HG03039 (cell line): ENCODE measurements around the gene RSPO4.
"Not testable (repeated sequence)": the region's sequence is repeated elsewhere in the genome, so short reads cannot be mapped to it uniquely, and the experiment has no call there.

Source experiments
- ATAC-seq: cut with Tn5 transposase; IDR thresholded peaks from one replicate; pipeline ENCODE4 v1.9.1; 2021; ENCODE audit warnings: mild to moderate bottlenecking, moderate library complexity; ENCODE audit not compliant: unreplicated experiment

RSPO4 gene

DNA sequence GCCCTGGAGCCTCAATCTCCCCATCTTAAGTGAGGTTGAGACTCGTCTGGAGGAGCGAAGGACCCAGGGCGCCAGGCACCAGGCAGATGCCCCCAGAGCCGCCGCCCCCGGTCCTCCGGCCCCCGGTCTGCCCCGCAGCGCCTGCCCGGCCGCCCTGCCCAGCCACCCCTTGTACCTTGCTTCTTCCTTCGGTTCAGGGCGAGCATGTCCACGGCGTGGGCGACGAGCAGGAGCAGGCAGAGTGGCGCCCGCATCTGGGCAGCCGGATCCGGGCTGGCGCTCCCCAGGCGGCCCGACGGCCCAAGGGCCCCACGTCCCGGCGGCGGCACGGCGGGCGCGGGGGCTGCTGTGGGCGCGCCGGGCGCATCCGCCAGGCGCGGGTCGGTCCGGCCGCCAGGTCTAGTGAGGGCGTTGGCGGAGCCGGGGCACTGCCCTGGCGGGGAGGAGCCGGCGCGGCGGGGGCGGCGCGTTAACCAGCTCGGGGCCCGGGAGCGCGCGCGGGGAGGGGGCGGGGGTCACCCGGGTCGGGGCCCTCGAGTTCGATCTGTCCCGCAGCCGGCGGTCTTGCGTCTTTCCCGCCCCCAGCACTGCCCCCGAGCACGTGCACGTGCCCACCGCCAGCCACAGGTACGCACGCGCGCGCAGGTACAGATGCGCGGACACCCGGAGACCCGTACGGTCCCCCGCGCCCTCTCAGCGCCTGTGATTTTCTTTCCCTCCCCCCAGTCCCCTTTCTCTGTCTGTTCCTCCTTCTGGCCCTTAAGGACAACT lies at the start of gene RSPO4:
TSS of gene RSPO4 (minus strand) at position 401 of the 771 bp plus-strand sequence. CDS start at position 254, 147 bp downstream.
- no peak for ATAC-seq

DNA sequence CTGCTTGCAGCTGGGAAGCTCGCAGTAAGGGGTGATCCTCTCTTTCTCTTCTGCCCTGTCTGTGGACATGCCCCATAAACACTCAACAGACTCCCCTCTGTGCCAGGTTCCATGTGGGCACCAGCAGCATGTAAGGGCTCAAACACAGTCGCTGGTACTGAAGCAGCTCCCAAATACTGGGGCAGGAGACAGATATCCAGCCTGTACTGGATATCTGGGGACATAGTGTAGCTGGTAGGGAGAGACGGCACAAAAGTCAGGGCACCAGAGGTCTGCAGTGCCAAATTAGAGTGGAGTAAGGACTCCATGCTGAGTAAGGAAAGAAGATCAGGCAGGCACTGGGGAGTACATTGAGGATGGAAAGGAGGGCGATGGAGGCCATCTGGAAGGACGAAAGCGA lies 48.3 kb upstream of the RSPO4 start:
- no peak for ATAC-seq

DNA sequence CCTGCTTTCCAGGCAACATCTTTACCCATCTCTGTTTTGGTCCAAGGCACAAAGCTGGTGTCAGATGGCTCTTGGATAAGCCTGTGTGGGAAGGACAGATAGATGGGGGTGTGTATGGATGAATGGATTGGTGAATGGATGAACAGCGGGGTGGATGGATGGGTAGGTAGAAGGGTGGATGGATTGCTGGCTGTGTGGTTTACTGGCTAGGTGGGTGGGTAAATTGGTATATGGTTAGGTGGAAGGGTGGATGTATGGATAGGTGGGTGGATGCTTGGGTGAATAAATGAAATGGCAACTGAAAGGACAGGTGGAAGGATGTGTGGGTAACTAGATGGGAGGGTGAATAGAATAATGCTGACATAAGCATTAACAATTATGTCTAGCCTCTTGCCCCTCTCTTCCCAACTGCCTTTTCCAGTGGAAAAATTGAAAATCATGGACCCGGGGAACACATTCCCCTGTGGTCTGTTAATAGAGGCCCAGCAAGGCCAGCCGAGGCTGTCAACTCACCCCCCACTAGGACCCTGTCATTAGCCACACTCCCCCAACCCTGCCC lies 43.8 kb upstream of the RSPO4 start:
- no peak for ATAC-seq

DNA sequence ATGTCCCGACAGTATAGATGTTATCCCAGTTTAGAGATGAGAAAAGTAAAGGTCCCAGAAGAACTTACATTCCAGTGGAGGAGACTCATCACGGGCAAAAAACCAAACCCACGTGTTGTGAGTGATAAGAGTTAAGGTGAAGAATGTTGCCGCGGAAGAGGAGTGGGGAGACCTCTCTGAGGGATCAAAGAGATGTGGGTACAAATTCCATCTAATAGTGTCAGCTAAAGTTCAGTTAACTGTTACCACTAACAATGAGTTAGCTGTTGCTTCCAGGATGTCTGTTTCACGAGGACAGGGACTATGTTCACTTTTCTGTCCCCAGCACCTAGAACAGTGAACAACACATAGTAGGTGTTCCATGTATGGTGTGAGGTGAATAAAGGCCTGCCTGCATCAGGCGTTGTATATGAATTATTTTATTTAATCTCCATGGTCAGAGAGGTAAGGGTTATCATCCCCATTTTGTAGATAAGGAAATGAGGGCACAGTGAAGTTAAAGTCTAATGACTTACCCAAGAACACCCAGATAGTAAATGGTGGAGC lies 39.8 kb upstream of the RSPO4 start:
- no peak for ATAC-seq

DNA sequence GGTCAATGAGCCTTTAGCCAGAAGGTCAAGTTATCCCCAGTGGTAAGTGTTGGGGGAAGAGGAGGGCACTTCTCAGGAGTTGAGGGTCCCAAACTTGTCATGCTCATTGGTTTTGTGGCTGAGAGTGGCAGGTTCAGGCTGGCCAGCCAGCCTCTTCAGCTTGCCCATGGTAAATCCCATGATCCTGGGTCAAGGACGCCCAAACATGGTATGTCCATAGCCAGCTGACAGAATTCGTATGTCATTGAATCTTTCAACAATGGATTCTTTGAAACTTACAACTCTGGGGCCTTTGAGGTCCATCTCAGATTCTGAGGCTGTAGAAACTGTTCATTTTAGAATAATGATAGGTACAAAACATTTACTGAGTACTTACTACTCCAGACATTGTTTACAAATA lies 36.1 kb upstream of the RSPO4 start:
- no peak for ATAC-seq

DNA sequence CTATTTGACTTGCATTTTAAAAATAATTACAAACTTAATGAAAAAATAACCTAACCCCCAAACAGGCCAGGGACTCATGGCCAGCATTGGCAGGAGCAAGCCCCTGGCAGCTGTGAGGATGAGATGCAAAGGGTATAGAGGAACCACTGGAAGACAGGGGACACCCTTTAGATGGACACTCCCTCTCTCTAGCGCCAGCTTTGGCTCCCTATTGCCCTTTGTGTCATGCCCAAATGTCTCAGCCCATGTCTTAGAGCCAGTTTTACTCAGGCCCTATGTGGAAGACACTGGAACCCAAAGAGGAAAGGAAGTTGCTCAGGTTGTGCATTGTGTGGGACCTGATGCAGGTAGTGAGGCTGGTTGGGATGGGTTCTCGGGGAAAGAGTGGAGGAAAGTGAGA lies 34.9 kb upstream of the RSPO4 start:
- ATAC-seq: no peak

DNA sequence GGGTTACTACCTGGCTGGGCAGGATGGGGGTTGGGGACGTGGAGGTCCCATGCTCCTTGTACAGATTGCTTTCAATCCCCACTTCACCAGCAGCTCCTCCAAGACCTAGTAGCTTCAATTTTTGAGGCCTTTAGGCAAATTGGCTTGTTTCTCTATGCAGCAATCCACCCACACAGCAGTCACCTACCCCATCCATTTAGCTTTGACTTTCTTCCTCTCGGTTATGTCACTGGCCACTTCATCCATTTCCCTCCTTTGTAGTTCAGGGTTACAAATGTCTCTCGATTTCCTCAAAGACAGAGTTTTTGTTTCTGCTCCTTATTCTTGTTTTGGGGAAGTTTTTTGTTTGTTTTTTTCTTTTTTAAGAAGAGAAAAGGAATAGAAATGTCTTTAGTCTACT lies 33.4 kb upstream of the RSPO4 start:
- no peak for ATAC-seq

DNA sequence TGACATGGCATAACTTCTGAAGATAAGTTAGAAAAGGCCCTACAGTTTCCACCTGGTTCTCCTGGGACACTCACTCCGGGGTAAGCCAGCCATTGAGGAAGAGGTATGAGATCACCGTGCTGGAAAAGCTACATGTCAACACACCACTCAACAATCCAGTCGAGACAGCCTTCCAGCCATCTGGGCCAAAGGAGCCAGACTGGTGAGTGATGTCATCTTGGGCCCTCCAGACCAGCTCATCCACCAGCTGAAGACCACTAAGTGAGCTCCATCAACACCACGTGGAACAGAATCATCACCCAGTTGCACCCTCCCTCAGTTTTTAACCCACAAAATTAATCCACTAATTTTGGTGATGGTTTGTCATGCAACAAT lies 32.3 kb upstream of the RSPO4 start:
- ATAC-seq: no peak

DNA sequence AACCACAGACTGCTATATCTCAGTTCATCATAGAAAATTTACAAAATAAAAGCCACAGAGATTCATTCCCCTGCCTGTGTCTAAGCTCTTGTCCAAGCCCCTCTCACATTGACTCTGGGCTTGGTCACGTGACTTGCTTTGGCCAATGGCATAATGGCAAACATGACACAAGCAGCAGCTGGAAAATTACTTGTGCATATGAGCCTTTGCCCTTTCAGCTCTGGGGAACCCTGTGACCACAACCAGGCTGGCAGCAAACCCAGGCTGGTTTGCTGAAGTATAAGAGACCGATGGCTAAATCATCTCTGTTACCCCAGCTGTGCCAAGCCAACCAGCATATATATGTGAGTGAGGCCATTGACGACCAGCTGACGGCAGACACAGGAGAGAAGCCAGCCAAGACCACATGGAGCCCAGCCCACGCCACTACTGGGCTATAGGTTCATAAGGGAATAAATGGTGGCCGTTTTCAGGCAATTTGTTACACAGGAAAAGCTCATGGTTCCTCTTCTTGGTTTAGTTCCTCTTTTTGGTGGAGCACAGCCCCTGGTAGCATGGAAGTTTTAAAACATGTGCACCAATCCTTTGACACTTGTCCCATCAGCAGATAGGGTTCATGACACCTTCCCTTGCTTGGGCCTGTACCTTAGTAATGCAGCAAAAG lies 31.8 kb upstream of the RSPO4 start:
- ATAC-seq: no peak

DNA sequence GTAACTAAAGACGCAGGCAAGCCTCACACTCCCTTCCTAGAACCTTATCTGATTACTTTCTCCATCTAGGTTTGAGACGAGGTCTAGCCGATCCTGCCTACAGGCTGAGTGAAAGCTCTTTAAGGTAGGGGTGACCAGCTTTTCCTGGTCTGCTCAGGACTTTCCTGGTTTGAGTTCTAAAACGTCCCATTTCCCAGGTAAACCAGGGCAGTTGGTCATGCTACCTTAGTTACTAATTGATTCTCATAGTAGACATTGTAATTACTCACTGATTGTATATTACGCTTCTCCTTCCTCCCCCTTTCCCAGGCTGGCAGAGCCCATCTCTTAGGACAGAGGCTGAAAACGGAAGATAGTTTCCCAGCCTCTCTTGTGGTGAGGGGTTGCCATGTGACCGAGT lies 27.9 kb upstream of the RSPO4 start:
- ATAC-seq: no peak

DNA sequence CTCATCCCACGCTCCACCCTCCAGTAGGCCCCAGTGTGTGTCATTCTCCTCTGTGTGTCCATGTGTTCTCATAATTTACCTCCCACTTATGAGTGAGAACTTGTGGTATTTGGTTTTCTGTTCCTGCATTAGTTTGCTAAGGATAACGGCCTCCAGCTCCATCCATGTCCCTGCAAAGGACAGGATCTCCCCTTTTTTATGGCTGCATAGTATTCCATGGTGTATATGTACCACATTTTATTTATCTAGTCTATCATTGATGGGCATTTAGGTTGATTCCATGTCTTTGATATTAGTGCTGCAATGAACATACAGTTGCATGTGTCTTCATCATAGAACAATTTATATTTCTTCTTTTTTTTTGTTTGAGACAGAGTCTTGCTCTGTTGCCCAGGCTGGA lies 24.1 kb upstream of the RSPO4 start:
- not testable (repeated sequence) for ATAC-seq

DNA sequence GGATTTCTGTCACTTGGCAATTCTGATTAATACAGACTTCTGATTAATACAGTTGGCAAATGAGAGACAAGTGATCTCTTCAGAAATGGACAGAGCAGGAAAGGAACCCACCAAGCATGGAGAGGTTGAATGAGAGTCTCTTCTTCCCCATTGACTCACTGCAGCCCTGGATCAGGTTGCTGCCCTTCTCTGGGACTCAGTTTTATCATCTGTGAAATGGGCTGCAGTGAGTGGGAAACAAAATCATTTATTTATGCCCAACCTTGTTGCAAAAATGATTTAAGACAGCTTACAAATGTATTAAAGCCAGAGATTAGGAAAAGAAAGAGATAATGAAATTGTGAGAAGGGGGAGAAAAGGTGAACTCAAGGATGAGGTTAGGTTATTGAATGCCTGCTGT lies 20.8 kb upstream of the RSPO4 start:
- no peak for ATAC-seq

DNA sequence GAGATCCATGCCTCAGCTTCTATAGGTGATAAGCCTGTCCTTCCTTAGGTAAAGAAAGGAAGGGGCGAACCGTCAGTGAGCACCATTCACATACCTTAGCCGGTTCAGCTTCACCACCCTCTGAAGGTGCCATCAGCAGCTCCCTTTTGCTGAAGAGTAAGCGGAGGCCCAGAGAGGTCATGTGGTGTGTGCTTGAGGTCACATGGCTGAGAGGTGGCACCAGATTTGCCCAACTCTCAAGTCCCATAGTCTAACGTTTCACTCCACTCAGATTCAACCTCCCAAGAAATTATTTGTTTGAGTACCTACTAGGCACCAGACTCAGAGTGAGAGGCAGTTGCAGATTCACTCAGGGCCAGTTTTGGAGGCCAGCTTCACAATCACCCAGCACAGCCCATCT lies 18.5 kb upstream of the RSPO4 start:
- ATAC-seq: no peak

DNA sequence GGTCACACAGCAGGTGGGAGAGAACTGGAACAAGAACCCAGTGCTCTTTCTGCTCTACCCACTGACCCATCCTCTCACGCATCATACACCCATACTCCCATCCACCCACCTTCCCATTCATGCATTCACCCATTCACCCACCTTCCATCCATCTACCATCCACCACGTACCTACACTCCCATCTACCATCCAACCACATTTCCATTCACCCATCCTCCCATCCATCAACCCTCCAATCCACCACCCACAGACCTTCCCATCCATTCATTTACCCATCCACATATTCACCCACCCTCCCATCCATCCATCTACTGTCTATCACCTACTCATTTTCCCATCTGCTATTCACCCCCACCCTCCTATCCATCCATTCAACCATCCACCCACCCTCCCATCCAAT lies 17.2 kb upstream of the RSPO4 start:
- no peak for ATAC-seq

DNA sequence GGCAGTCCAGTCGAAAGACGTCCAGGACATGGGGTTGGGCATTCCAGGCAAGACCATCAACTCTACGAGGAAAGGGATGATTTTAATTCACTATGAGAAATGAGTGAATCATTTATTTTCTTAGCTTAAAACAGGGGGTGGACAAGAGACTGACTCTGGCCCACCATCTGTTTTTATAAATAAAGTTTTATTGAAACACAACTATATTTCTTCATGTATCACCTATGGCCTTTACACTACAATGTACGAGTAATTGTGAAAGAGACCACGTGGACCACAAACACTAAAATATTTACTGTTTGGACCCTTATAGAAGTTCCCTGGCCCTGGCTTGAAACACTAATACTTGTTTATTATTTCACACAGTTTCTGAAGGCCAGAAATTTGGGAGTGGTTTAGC lies 15.6 kb upstream of the RSPO4 start:
- ATAC-seq: no peak

DNA sequence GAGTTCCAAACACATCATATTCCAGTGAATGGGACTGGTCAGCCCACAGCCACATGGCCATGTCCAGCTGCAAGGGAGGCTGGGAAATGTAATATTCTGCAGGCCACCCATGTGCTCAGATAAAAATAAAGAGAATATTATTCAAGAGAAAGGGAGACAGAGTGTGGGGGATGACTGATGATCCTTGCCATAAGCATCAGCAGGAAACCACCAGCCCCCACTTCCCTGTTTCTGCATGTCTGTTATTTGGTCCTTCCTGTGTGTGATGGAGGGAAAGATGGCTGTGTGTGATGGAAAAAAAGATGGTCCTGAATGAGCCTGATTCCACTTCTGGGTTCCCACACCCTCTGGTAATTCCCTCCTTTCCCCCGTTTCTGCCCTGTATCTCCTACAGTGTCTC lies 13.1 kb upstream of the RSPO4 start:
- ATAC-seq: no peak

DNA sequence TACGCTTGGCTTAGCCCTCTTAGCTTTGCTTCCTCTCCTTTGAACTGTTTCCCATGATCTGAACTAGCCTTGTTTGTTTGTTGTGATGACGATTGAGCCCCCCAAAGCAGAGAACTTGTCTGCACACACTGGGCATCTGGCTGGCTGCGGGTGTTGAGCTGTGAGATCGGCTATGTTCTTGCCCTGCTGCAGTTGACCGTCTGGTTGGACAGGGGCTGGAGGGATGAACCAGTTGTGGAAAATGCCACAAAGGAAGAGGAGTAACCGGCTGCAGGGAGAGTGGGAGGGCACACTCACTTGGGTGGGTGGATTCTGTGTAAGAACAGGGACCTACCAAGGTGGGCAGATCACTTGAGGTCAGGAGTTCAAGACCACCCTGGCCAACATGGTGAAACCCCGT lies 12.4 kb upstream of the RSPO4 start:
- no peak for ATAC-seq

DNA sequence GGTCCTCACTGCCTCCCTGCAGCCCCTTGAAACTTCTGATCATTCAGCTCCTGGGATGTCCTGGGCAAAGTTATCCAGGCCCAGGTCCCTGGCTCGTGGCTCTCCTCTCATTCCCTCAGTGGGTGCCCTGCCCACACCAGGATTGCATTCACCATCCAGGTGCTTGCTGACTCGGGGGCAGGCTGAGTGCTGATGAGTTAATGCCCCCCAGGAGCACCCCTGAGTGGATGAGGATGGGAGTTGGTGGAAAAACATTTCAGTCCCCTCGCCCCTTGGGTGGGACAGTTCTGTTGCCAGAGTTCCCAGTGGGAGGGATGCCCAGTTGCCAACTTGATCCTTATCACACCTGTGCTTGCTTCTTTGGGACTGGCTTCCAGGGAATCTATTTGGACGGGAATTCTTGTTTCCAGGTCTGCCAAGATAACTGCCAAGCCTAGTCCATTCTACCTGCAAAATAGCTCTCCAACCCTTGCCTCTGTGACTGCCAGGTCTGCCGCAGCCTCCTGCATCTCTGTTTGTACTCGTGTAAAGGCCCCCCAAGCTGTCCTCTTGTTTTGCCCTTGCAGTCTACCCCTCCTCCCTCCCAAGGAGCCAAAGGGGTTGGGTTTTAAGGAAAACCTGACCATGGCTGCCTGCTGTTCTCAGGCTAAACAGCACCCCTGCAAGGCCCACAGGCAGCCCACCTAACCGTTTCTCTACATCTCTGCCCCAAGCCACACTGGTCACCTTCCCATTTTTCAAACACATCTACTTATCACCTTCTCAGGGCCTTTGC lies 11.6 kb upstream of the RSPO4 start:
- ATAC-seq: no peak

DNA sequence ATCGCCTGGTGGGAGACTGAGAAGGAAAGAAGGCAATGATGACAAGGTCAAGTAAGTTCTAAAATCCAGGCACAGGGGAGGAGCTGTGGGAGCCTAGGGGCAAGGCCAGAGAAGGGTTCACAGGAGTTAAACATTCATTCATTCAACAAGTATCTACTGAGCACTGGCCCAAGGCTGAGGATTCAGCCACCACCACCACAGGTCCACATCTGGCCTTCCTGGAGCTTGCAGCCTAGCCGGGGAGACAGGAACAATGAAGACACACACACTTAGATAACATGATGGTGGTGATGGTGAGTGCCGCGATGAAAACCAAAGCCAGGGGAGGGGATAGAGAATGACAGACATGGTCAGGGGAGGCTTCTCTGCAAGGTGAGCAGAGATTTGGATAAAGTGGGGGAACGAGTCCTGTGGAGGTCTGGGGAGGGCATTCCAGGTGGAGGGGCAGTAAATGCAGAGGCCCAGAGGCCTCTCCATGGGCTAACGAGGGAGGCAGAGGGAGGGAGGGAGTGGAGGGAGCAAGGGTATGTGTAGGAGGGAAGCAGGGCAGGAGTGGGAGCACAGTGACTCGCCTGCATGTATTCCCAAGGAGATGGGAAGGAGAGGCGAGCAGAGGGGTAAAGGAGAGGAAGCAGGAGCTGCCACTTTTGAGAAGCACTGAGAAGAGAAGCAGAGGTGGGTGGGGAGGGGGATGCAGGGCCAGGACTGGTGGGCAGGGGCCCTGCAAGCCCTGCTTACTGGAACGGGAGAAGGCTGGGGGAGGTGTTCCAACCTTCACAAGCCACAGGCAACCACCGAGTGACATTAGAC lies 10.5 kb upstream of the RSPO4 start:
- ATAC-seq: no peak

DNA sequence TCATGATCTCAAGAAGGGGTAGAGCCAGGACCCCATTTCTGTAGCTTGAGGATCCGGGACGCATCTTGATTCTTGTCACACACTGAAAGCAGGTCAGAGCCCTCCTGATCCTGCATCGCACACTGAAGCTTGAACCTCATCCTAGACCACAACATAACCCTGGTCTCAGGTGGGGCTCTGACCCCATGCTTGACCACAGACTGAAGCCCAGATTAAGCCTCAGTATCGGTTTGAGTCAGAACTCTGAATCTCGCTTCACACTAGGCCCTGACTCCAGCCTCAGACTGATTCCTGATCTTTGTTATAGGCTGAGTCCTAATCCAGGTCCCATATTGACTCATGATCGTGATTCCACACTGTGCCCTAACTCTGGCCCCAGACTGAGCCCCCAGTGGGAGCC lies 8.5 kb upstream of the RSPO4 start:
- ATAC-seq: peak; percentile 61
